Globus pallidus (tissue), 1 donor: ENCODE data around the gene IFITM10.

ENCODE experiments used
- DNase-seq: peaks from one replicate; pipeline ENCODE4 v3.0.0-alpha.2; 2015; ENCODE audit warnings: low spot score

Gene IFITM10

GRCh38 chr11:1752907-1753228, 2.5 kb upstream of the IFITM10 start:
- DNase-seq = no peak

- no peak for DNase-seq
These were observed 1.9 kb upstream of the IFITM10 start for GRCh38 chr11:1751999-1752906.

GRCh38 chr11:1751531-1751921, 1.1 kb upstream of the IFITM10 start:
- no peak for DNase-seq

- DNase-seq = no peak
These were observed 590 bp upstream of the IFITM10 start for GRCh38 chr11:1750840-1751530.

GRCh38 chr11:1749395-1750351, 722 bp downstream of the IFITM10 start:
- DNase-seq = no peak

- no peak for DNase-seq
These were observed 1.6 kb downstream of the IFITM10 start for GRCh38 chr11:1748636-1749394.

GRCh38 chr11:1747753-1748635, 2.4 kb downstream of the IFITM10 start:
- DNase-seq = no peak

- no peak for DNase-seq
These were observed 3.2 kb downstream of the IFITM10 start for GRCh38 chr11:1746956-1747752.

- no peak for DNase-seq
These were observed 3.9 kb downstream of the IFITM10 start for GRCh38 chr11:1746511-1746931.

- DNase-seq = no peak
These were observed 4.6 kb downstream of the IFITM10 start for GRCh38 chr11:1745701-1746320.

GRCh38 chr11:1744891-1745700, 5.3 kb downstream of the IFITM10 start:
- DNase-seq = no peak

- DNase-seq = peak; percentile 76
These were observed 6.1 kb downstream of the IFITM10 start for GRCh38 chr11:1744137-1744886.

- no peak for DNase-seq
These were observed 6.7 kb downstream of the IFITM10 start for GRCh38 chr11:1743585-1744136.

- DNase-seq = no peak
These were observed 7.4 kb downstream of the IFITM10 start for GRCh38 chr11:1742869-1743584.

- no peak for DNase-seq
These were observed 8.0 kb downstream of the IFITM10 start for GRCh38 chr11:1742371-1742770.

- DNase-seq = no peak
These were observed 8.7 kb downstream of the IFITM10 start for GRCh38 chr11:1741741-1742140.
